ENCODE results near the gene C16orf92. TPM values are rescaled to one million over a fixed set of nuclear protein-coding genes. Genes with fewer than 3 reads are reported as not detected.

C16orf92 gene
- polyA plus RNA-seq, 1 donor from 2014 or later, result not detected

- Histone ChIP-seq H3K4me2 (ENCODE audit: low read length) (no peak overlapping the region), H3K9me2 (ENCODE audit: insufficient read depth, low read length) (no peaks in the 10 kb centered on the region), H3K9ac (ENCODE audit: low read length) (no peak overlapping the region), H3K79me2 (replicated peaks; ENCODE audit: insufficient read depth, low read length) (no peaks in the 10 kb centered on the region), H3K27me3 (ENCODE audit: insufficient read depth, low read depth, low read length) (no peaks in the 10 kb centered on the region), H3F3A (ENCODE audit: insufficient read depth, low read length, poor library complexity, severe bottlenecking) (no peaks in the 10 kb centered on the region), H3K36me3 (ENCODE audit: insufficient read depth, low read length) (no peaks in the 10 kb centered on the region), H3K27ac (ENCODE audit: low read length) (no peak overlapping the region), H3K9me3 (ENCODE audit: low read length) (no peaks in the 10 kb centered on the region), H3K4me3 (ENCODE audit: low read length) (no peak overlapping the region), H4K20me1 (ENCODE audit: insufficient read depth) (no peaks in the 10 kb centered on the region), H2AFZ (ENCODE audit: low read depth, low read length) (no peak overlapping the region)
- TF ChIP-seq CTCF (IDR thresholded peaks at IDR 0.05; ENCODE audit: poor library complexity, severe bottlenecking), result no peak
- TF ChIP-seq, protein P1, sequence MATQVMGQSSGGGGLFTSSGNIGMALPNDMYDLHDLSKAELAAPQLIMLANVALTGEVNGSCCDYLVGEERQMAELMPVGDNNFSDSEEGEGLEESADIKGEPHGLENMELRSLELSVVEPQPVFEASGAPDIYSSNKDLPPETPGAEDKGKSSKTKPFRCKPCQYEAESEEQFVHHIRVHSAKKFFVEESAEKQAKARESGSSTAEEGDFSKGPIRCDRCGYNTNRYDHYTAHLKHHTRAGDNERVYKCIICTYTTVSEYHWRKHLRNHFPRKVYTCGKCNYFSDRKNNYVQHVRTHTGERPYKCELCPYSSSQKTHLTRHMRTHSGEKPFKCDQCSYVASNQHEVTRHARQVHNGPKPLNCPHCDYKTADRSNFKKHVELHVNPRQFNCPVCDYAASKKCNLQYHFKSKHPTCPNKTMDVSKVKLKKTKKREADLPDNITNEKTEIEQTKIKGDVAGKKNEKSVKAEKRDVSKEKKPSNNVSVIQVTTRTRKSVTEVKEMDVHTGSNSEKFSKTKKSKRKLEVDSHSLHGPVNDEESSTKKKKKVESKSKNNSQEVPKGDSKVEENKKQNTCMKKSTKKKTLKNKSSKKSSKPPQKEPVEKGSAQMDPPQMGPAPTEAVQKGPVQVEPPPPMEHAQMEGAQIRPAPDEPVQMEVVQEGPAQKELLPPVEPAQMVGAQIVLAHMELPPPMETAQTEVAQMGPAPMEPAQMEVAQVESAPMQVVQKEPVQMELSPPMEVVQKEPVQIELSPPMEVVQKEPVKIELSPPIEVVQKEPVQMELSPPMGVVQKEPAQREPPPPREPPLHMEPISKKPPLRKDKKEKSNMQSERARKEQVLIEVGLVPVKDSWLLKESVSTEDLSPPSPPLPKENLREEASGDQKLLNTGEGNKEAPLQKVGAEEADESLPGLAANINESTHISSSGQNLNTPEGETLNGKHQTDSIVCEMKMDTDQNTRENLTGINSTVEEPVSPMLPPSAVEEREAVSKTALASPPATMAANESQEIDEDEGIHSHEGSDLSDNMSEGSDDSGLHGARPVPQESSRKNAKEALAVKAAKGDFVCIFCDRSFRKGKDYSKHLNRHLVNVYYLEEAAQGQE (IDR thresholded peaks at IDR 0.05; ENCODE audit: borderline replicate concordance), result no peak
- TF ChIP-seq SMC3 (conservative IDR thresholded peaks at IDR 0.05; ENCODE audit: poor library complexity), result no peak
- no peak for TF ChIP-seq EZH2 (IDR thresholded peaks at IDR 0.05; ENCODE audit: borderline replicate concordance, insufficient read depth, low read length, poor library complexity, severe bottlenecking)
- no peak for TF ChIP-seq RAD21 (conservative IDR thresholded peaks at IDR 0.05)
- no peak for TF ChIP-seq EP300 (conservative IDR thresholded peaks at IDR 0.05; ENCODE audit: poor library complexity, severe bottlenecking)
- no peak for TF ChIP-seq POLR2AphosphoS5 (IDR thresholded peaks at IDR 0.05)
- TF ChIP-seq TAF1 (IDR thresholded peaks at IDR 0.05; ENCODE audit: low read depth), result no peak
- no peak for TF ChIP-seq MXI1 (conservative IDR thresholded peaks at IDR 0.05; ENCODE audit: poor library complexity, severe bottlenecking)
Observed at GRCh38 chr16:30018731-30019158, 4.3 kb upstream of the C16orf92 start.

DNA sequence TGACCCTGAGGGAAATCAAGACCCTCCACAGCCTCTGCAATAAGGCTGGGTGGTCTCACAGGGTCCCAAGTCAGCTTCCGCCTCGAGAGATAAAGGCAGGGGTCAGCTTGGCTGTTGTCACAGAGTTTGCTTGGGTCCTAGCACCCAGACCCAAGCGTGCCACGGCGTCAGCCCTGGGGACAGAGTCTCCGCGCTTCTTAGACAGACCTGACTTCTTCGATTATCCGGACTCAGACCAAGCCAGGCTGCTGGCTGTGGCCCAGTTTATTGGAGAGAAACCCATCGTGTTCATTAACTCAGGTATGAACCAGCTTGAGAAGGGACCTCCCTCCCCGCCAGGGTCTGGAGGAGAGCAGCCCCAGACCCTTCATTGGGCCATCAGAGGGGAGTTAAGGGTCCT lies 588 bp downstream of the C16orf92 start:
- Histone ChIP-seq H2AFZ (ENCODE audit: low read depth, low read length) (no peak overlapping the region), H3K27ac (ENCODE audit: low read length) (no peak overlapping the region), H4K20me1 (ENCODE audit: insufficient read depth) (no peaks in the 10 kb centered on the region), H3K27me3 (ENCODE audit: insufficient read depth, low read depth, low read length) (no peaks in the 10 kb centered on the region), H3K9me3 (ENCODE audit: low read length) (no peaks in the 10 kb centered on the region), H3K36me3 (ENCODE audit: insufficient read depth, low read length) (no peaks in the 10 kb centered on the region), H3K9me2 (ENCODE audit: insufficient read depth, low read length) (no peaks in the 10 kb centered on the region), H3K9ac (ENCODE audit: low read length) (no peak overlapping the region), H3F3A (ENCODE audit: insufficient read depth, low read length, poor library complexity, severe bottlenecking) (no peaks in the 10 kb centered on the region), H3K79me2 (replicated peaks; ENCODE audit: insufficient read depth, low read length) (no peaks in the 10 kb centered on the region), H3K4me3 (ENCODE audit: low read length) (no peak overlapping the region), H3K4me2 (ENCODE audit: low read length) (no peak overlapping the region)
- TF ChIP-seq POLR2AphosphoS5 (IDR thresholded peaks at IDR 0.05) (no peak), TAF1 (IDR thresholded peaks at IDR 0.05; ENCODE audit: low read depth) (no peak), CTCF (IDR thresholded peaks at IDR 0.05; ENCODE audit: poor library complexity, severe bottlenecking) (no peak), MXI1 (conservative IDR thresholded peaks at IDR 0.05; ENCODE audit: poor library complexity, severe bottlenecking) (no peak), EZH2 (IDR thresholded peaks at IDR 0.05; ENCODE audit: borderline replicate concordance, insufficient read depth, low read length, poor library complexity, severe bottlenecking) (no peak), RAD21 (conservative IDR thresholded peaks at IDR 0.05) (no peak), EP300 (conservative IDR thresholded peaks at IDR 0.05; ENCODE audit: poor library complexity, severe bottlenecking) (no peak), SMC3 (conservative IDR thresholded peaks at IDR 0.05; ENCODE audit: poor library complexity) (no peak)
- TF ChIP-seq, protein P1 (IDR thresholded peaks at IDR 0.05; ENCODE audit: borderline replicate concordance), result no peak
